KOPT-K1 (cell line): ENCODE data around the gene SOD3.

Source experiments
- H3K27ac ChIP-seq: fragments of 200-600 bp; sonication (generic); 2 replicates; pipeline ENCODE4 v1.5.1; 2016; ENCODE audit warnings: antibody characterized with exemption, mild to moderate bottlenecking, low read depth, low read length; ENCODE audit not compliant: poor library complexity, severe bottlenecking
- H3K36me3 ChIP-seq: fragments of 200-600 bp; sonication (generic); 2 replicates; pipeline ENCODE4 v1.5.1; 2017; ENCODE audit warnings: antibody characterized with exemption, mild to moderate bottlenecking, low read length, moderate library complexity; ENCODE audit not compliant: insufficient read depth
- H3K9me3 ChIP-seq: fragments of 200-600 bp; sonication (generic); 2 replicates; pipeline ENCODE4 v1.5.1; 2017; ENCODE audit warnings: antibody characterized with exemption, low read length, mild to moderate bottlenecking; ENCODE audit not compliant: insufficient read depth, poor library complexity, severe bottlenecking

Gene SOD3

GRCh38 chr4:24806206-24806990, 11.0 kb downstream of the SOD3 start:
- no peak overlapping the region for H3K27ac ChIP-seq
- no peaks in the 10 kb centered on the region for H3K9me3 ChIP-seq
- no peaks in the 10 kb centered on the region for H3K36me3 ChIP-seq

- H3K27ac ChIP-seq = no peak overlapping the region
- no peaks in the 10 kb centered on the region for H3K9me3 ChIP-seq
These were observed 12.2 kb downstream of the SOD3 start for GRCh38 chr4:24807611-24808010.

GRCh38 chr4:24808261-24808660, 12.9 kb downstream of the SOD3 start:
- no peaks in the 10 kb centered on the region for H3K36me3 ChIP-seq
- H3K27ac ChIP-seq = no peak overlapping the region
- no peaks in the 10 kb centered on the region for H3K9me3 ChIP-seq

More at GRCh38 chr4:24807611-24808010, 12.2 kb downstream of the SOD3 start:
- no peaks in the 10 kb centered on the region for H3K36me3 ChIP-seq

DNA sequence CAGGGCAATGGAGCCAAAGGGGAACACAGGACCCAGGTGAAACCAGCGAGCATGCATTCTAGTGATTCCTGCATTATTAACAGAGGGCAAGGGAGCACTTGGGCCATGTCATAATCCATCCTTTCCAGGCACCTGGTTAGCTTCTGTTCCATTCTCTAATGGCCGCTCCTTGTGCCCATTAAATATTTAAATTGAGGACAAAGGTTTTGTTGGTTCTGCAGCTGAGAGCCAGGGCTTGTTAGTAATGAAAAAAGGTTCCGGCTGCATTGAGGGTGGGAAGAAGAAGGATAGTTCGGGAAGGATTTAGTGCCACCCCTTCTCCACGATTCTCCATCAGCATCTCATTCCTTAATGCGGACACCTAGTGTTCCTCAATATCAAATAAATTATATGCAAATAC, 13.6 kb downstream of the SOD3 start:
- no peak overlapping the region for H3K27ac ChIP-seq
- H3K36me3 ChIP-seq = no peaks in the 10 kb centered on the region

DNA sequence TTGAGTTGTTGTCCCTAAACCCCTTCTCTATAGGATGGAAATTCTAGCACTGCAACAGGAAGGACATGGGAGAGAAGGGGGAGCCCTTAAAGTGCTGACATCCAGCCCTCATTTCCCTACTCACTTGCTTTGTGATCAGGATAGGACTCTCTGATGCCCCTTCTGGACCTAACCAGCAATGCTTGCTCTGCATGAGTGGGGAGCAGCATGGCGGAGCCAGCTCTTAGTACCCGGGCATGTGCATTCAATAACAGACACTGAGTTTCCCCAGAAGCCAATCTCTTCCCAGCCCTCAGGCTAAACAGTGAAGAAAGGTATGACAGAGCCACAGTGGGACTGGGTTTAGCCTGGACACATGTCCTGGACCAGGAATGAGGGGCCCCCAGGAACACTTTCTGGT, 14.0 kb downstream of the SOD3 start:
- no peaks in the 10 kb centered on the region for H3K9me3 ChIP-seq
- H3K27ac ChIP-seq = no peak overlapping the region
- H3K36me3 ChIP-seq = no peaks in the 10 kb centered on the region

More for the DNA sequence above, 13.6 kb downstream of the SOD3 start:
- no peaks in the 10 kb centered on the region for H3K9me3 ChIP-seq

DNA sequence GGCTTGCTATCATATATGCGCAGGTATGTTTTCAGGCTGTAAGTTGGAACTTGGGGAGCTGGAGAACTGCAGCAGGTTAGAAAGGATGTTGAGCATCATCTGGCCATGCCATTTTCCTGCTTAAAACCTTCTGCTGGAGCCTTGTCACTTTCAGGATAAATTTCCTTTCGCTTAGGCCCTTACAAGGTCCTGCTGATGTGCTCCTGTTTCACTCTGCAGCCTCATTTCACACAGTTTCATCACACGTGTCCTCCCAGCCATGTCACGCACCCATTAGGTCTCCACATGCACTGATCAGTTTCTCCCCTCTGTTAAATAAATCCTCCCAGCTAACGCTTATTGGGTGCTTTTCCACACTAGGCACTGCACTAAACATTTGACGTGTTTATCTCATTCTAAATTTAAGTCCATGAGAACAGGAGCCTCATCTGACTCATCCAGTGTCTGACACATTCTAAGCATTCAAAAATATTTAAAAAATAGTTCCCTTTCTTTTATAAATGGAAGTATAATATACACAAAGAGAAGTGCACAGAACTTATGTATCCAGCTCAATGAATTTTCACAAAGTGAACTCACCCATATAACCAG, 14.5 kb downstream of the SOD3 start:
- H3K36me3 ChIP-seq = no peaks in the 10 kb centered on the region
- no peak overlapping the region for H3K27ac ChIP-seq
- H3K9me3 ChIP-seq = no peaks in the 10 kb centered on the region

GRCh38 chr4:24810871-24811631, 15.7 kb downstream of the SOD3 start:
- no peaks in the 10 kb centered on the region for H3K9me3 ChIP-seq
- H3K36me3 ChIP-seq = no peaks in the 10 kb centered on the region
- no peak overlapping the region for H3K27ac ChIP-seq

DNA sequence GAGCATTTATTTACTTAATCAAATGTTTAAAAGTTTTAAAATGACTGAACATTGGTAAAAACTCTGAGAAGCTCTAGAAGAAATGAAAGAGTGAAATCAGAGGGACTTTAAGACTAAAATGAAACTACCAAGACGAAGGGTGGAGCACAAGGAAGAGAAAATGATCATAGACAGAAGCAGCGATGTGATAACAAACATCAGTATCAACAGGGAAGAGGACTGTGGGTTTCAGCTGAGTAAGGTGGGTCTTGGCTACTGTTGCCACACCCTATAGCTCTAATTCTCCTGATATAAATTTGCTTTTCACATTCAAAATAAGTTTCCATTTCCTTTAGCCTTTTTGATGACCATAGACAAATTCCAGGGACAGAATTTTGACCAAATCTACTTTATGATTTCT, 18.4 kb downstream of the SOD3 start:
- H3K36me3 ChIP-seq = no peaks in the 10 kb centered on the region

GRCh38 chr4:24816797-24817196, 21.4 kb downstream of the SOD3 start:
- no peaks in the 10 kb centered on the region for H3K36me3 ChIP-seq
- H3K9me3 ChIP-seq = no peaks in the 10 kb centered on the region

More for the DNA sequence above, 18.4 kb downstream of the SOD3 start:
- Histone ChIP-seq H3K27ac (no peak overlapping the region), H3K9me3 (no peaks in the 10 kb centered on the region)

GRCh38 chr4:24820541-24820940, 25.2 kb downstream of the SOD3 start:
- Histone ChIP-seq H3K36me3 (no peaks in the 10 kb centered on the region), H3K27ac (no peak overlapping the region), H3K9me3 (no peaks in the 10 kb centered on the region)

More at GRCh38 chr4:24816797-24817196, 21.4 kb downstream of the SOD3 start:
- no peak overlapping the region for H3K27ac ChIP-seq

DNA sequence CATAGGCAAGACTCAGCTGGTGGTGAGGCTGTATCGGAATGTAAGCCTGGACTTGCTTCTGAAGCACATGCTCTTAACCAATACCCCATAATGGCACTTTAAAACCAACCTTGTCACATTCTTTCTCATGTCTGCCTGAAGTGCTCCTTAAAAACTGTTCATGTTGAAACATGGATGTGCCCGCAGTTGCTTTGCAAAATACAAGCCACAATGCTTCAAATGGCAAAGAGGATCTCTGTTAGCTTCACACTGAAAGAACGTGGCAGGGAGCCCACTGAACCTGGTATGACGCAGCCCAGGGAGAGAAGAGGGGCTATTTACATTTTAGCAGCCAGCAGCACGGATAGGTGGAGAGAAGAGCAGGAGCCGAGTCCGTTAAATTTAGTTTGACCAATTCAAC, 29.3 kb downstream of the SOD3 start:
- H3K36me3 ChIP-seq = no peaks in the 10 kb centered on the region
- no peaks in the 10 kb centered on the region for H3K9me3 ChIP-seq

GRCh38 chr4:24831637-24832036, 36.3 kb downstream of the SOD3 start:
- no peaks in the 10 kb centered on the region for H3K9me3 ChIP-seq
- H3K27ac ChIP-seq = no peak overlapping the region
- H3K36me3 ChIP-seq = no peaks in the 10 kb centered on the region

More for the DNA sequence above, 29.3 kb downstream of the SOD3 start:
- no peak overlapping the region for H3K27ac ChIP-seq

GRCh38 chr4:24835696-24836095, 40.3 kb downstream of the SOD3 start:
- Histone ChIP-seq H3K9me3 (no peaks in the 10 kb centered on the region), H3K27ac (no peak overlapping the region)

GRCh38 chr4:24836661-24837242, 41.4 kb downstream of the SOD3 start:
- Histone ChIP-seq H3K36me3 (no peaks in the 10 kb centered on the region), H3K9me3 (no peaks in the 10 kb centered on the region), H3K27ac (no peak overlapping the region)

More at GRCh38 chr4:24835696-24836095, 40.3 kb downstream of the SOD3 start:
- H3K36me3 ChIP-seq = no peaks in the 10 kb centered on the region

- no peaks in the 10 kb centered on the region for H3K36me3 ChIP-seq
- no peak overlapping the region for H3K27ac ChIP-seq
These were observed 42.0 kb downstream of the SOD3 start for GRCh38 chr4:24837336-24837735.

More at GRCh38 chr4:24837336-24837735, 42.0 kb downstream of the SOD3 start:
- H3K9me3 ChIP-seq = no peaks in the 10 kb centered on the region
